Osteocyte (in vitro differentiated cells): ENCODE measurements around the gene UBE2R2. TPM values are rescaled to one million over a fixed set of nuclear protein-coding genes. Genes with fewer than 3 reads are reported as not detected.

Experiments used
- DNase-seq: peaks from one replicate; pipeline ENCODE4 v3.0.0; 2021; ENCODE audit warnings: mixed read lengths; ENCODE audit not compliant: unreplicated experiment; ENCODE audit errors: extremely low spot score
- H3K27ac Mint-ChIP-seq: one replicate; pipeline ENCODE4 v1.8.0; 2021; ENCODE audit warnings: mild to moderate bottlenecking, mixed read lengths; ENCODE audit not compliant: unreplicated experiment
- H3K27me3 Mint-ChIP-seq: one replicate; pipeline ENCODE4 v1.8.0; 2021; ENCODE audit warnings: mixed read lengths; ENCODE audit not compliant: unreplicated experiment
- H3K36me3 Mint-ChIP-seq: one replicate; pipeline ENCODE4 v1.8.0; 2021; ENCODE audit warnings: mixed read lengths; ENCODE audit not compliant: unreplicated experiment
- H3K4me1 Mint-ChIP-seq: one replicate; pipeline ENCODE4 v1.8.0; 2021; ENCODE audit warnings: mixed read lengths; ENCODE audit not compliant: unreplicated experiment
- H3K4me3 Mint-ChIP-seq: one replicate; pipeline ENCODE4 v1.8.0; 2021; ENCODE audit warnings: mild to moderate bottlenecking, moderate library complexity, mixed read lengths; ENCODE audit not compliant: unreplicated experiment
- H3K9me3 Mint-ChIP-seq: one replicate; pipeline ENCODE4 v1.8.0; 2021; ENCODE audit warnings: mixed read lengths; ENCODE audit not compliant: unreplicated experiment
- total RNA-seq: library from RNA; stranded (reverse); gene quantifications from 2 replicates; pipeline ENCODE4 v1.2.1, GENCODE V29; 2021
- TF ChIP-seq, protein P1 (sequence below): fragments of 200-600 bp; sonication (generic); IDR thresholded peaks from 2 replicates; pipeline ENCODE4 v1.5.0; 2021; ENCODE audit warnings: antibody characterized with exemption, mild to moderate bottlenecking, moderate library complexity

Gene UBE2R2
- total RNA-seq, 1 donor from 2014 or later: 48.1 TPM

DNA sequence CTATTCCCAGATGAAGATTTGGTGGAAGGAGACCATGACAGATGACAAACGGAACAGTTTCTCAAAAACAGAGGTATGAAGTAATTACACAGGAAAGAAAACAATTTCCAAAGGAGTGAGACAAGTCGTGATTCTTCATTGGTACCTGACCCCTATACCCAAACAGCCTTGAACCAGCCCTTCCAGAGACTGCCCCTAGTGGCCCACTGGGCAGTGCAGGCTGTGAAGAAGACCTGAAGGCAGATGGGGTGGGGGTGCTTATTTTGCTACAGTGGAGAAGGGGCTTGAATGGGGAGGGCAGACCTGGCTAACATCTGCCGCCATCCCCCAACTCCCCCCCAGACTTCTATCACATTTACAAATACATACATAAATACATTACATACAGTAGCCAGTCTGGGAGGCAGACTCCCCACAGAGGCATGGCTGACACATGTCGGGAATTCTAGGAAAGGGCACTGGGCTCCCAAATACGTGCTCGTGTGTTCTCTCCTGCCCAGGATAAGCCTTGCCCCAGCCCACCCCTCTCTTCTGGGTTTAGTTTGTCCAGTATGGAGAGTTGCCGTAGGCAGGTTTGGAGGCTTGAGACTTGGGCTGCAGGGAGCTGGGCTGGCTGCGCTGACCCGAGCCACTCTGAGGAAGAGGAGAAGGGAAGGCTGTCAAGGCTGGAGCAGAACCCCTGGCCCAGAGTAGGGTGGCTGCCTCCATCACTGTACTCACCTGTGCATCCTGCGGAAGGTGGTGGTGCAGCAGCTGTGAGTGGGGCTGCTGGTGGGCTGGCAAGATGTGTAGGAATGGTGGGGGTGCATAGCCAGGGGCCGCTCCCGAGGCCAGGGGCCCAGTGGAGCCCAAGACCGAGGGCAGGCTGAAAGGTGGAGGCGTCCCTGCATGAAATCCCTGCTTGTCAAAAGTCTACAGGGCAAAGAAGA is 105.3 kb downstream of the UBE2R2 start:
- peak overlapping the region; percentile 9 for H3K27ac Mint-ChIP-seq
- DNase-seq: no peak
- H3K9me3 Mint-ChIP-seq: no peaks in the 10 kb centered on the region
- no peak overlapping the region for H3K4me3 Mint-ChIP-seq
- TF ChIP-seq, protein P1, sequence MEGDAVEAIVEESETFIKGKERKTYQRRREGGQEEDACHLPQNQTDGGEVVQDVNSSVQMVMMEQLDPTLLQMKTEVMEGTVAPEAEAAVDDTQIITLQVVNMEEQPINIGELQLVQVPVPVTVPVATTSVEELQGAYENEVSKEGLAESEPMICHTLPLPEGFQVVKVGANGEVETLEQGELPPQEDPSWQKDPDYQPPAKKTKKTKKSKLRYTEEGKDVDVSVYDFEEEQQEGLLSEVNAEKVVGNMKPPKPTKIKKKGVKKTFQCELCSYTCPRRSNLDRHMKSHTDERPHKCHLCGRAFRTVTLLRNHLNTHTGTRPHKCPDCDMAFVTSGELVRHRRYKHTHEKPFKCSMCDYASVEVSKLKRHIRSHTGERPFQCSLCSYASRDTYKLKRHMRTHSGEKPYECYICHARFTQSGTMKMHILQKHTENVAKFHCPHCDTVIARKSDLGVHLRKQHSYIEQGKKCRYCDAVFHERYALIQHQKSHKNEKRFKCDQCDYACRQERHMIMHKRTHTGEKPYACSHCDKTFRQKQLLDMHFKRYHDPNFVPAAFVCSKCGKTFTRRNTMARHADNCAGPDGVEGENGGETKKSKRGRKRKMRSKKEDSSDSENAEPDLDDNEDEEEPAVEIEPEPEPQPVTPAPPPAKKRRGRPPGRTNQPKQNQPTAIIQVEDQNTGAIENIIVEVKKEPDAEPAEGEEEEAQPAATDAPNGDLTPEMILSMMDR: peak; percentile 70
- peaks cover 4% of the 10 kb centered on the region for H3K4me1 Mint-ChIP-seq
- no peaks in the 10 kb centered on the region for H3K27me3 Mint-ChIP-seq
- H3K36me3 Mint-ChIP-seq: peaks cover 48% of the 10 kb centered on the region

DNA sequence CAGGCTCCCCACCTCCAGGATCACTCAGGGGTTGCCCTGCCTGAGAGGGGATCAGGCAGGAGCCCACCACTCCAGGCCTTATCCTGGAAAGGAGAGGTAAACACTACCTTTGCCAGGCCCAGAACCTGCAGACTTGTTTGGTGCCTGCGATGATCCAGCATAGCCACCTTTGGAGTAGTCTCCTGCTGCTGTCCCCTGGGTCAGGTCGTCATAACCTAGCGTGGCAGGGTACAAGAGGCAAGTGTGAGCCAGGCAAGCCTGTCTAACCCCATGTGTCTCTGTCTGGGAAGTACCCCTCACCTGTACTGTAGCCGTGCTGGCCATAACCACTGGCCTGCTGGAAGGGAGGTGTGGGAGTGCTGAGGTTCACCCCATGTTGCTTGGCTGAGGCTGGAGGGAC is 106.1 kb downstream of the UBE2R2 start:
- no peaks in the 10 kb centered on the region for H3K9me3 Mint-ChIP-seq
- peaks cover 47% of the 10 kb centered on the region for H3K36me3 Mint-ChIP-seq
- H3K4me3 Mint-ChIP-seq: no peak overlapping the region
- DNase-seq: no peak
- TF ChIP-seq, protein P1: no peak
- H3K27me3 Mint-ChIP-seq: no peaks in the 10 kb centered on the region
- no peak overlapping the region for H3K27ac Mint-ChIP-seq
- peaks cover 4% of the 10 kb centered on the region for H3K4me1 Mint-ChIP-seq

DNA sequence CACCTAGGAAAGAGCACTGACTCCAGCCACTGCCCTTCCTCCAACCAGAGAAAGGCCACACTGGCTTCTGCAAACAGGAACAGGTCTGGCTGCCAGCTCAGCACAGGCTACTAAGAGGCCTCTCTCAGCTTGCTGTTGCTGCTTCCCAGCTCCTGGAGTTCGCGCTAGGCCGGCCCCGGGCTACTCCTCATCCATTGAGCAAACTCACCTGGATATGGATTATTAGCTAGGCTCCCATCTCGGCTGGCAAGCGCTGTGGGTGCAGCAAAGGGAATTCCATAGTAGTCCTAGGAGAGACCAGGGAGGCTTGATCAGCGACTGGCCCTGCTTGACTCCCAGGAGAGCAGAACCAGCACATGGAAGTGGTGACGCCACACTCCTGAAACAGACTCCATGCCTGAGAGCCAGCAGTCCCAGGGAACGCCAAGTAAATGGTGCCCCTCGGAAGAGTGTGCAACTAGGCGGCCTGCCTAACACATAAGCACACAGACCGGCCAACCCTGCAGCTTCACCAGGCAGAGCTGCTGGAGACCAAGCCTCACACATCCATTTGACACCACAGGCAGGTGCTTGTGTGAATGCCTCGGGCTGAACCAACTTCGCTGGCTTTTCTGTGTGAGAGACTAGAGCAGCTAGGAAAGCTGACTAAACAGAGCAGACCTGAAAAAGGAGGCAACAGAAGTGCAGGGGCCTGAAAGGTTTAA is 107.2 kb downstream of the UBE2R2 start:
- no peak for DNase-seq
- H3K27me3 Mint-ChIP-seq: no peaks in the 10 kb centered on the region
- H3K9me3 Mint-ChIP-seq: no peaks in the 10 kb centered on the region
- H3K4me3 Mint-ChIP-seq: no peak overlapping the region
- TF ChIP-seq, protein P1: no peak
- H3K36me3 Mint-ChIP-seq: peaks cover 36% of the 10 kb centered on the region
- peaks cover 4% of the 10 kb centered on the region for H3K4me1 Mint-ChIP-seq
- H3K27ac Mint-ChIP-seq: no peak overlapping the region

DNA sequence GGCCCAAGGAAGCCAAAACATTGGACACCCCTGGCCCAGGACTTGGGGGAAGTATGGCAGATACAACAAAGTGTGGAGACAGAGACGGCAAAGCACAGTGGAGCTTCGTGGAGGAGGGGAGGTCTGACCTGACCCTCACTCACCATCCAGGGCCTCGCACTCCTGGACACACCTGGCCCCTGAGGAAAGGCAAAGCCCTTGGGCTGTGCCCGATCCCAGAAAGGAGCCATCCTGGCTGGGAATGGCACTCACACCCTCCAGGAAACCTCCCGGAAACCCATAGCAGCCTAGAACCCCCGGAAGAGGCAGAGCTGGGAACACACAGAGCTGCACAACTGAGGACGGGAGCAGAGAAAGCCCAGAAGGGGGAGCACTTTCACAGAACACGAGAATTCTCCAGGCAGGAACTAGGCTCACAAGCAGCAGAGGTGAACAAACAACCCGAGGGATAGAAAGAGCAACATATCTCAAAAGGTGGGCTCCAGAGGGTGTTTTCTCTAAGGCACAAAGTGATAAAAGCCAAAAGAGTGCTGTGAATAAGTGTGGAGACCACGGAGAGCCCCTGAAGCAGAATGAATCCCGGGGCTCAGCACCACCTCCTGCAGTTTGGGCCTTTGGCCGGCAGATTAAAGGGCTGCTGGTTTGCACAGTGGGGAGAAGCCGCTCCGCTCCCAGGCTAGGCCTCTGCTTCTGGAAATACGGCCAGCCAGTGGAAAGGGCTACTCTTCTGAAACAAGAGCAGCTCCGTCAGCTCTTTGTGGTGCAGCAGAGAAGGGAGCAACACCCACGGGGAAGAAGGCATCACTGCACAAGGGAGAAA is 108.2 kb downstream of the UBE2R2 start:
- no peaks in the 10 kb centered on the region for H3K9me3 Mint-ChIP-seq
- peaks cover 4% of the 10 kb centered on the region for H3K4me1 Mint-ChIP-seq
- H3K36me3 Mint-ChIP-seq: peaks cover 30% of the 10 kb centered on the region
- TF ChIP-seq, protein P1: peak; percentile 78
- H3K27ac Mint-ChIP-seq: peak overlapping the region; percentile 27
- H3K27me3 Mint-ChIP-seq: no peaks in the 10 kb centered on the region
- no peak overlapping the region for H3K4me3 Mint-ChIP-seq
- no peak for DNase-seq
